ENCODE results near the gene FANCF.

FANCF gene

GRCh38 chr11:22597062-22597461, 28.6 kb downstream of the FANCF start:
- H3K79me2 ChIP-seq (ENCODE audit: control insufficient read depth, low read length), result no peaks in the 10 kb centered on the region
- H3K4me3 ChIP-seq (ENCODE audit: low read length), result no peak overlapping the region
- H3K9me2 ChIP-seq (replicated peaks; ENCODE audit: control insufficient read depth, low read length), result no peaks in the 10 kb centered on the region
- no peaks in the 10 kb centered on the region for H3K27me3 ChIP-seq (ENCODE audit: control insufficient read depth, low read length)
- no peaks in the 10 kb centered on the region for H3F3A ChIP-seq (ENCODE audit: control insufficient read depth, insufficient read depth)
- no peak overlapping the region for H3K4me2 ChIP-seq (ENCODE audit: low read length)
- H3K36me3 ChIP-seq (ENCODE audit: control insufficient read depth, low read length), result no peaks in the 10 kb centered on the region
- TF ChIP-seq CTCF (IDR thresholded peaks at IDR 0.05; ENCODE audit: low read depth, low read length, poor library complexity, severe bottlenecking) (no peak), EZH2phosphoT487 (IDR thresholded peaks at IDR 0.05; ENCODE audit: borderline replicate concordance, low read length) (no peak)
- H4K20me1 ChIP-seq (ENCODE audit: control insufficient read depth, insufficient read depth, low read depth, low read length), result no peaks in the 10 kb centered on the region
- H3K27ac ChIP-seq (ENCODE audit: low read depth, low read length), result no peak overlapping the region
- H3K9me3 ChIP-seq (ENCODE audit: control insufficient read depth, insufficient read depth, low read length), result no peaks in the 10 kb centered on the region
- no peaks in the 10 kb centered on the region for H3K4me1 ChIP-seq (ENCODE audit: control insufficient read depth, low read length)

- H3K36me3 ChIP-seq (ENCODE audit: control insufficient read depth, low read length), result no peaks in the 10 kb centered on the region
- H3K4me1 ChIP-seq (ENCODE audit: control insufficient read depth, low read length), result no peaks in the 10 kb centered on the region
- no peak overlapping the region for H3K27ac ChIP-seq (ENCODE audit: low read depth, low read length)
- H3K79me2 ChIP-seq (ENCODE audit: control insufficient read depth, low read length), result no peaks in the 10 kb centered on the region
- no peaks in the 10 kb centered on the region for H4K20me1 ChIP-seq (ENCODE audit: control insufficient read depth, insufficient read depth, low read depth, low read length)
- H3K9me3 ChIP-seq (ENCODE audit: control insufficient read depth, insufficient read depth, low read length), result no peaks in the 10 kb centered on the region
- H3K4me2 ChIP-seq (ENCODE audit: low read length), result no peak overlapping the region
- no peaks in the 10 kb centered on the region for H3F3A ChIP-seq (ENCODE audit: control insufficient read depth, insufficient read depth)
- H3K4me3 ChIP-seq (ENCODE audit: low read length), result no peak overlapping the region
- no peak for TF ChIP-seq CTCF (IDR thresholded peaks at IDR 0.05; ENCODE audit: low read depth, low read length, poor library complexity, severe bottlenecking)
- no peak for TF ChIP-seq EZH2phosphoT487 (IDR thresholded peaks at IDR 0.05; ENCODE audit: borderline replicate concordance, low read length)
- H3K27me3 ChIP-seq (ENCODE audit: control insufficient read depth, low read length), result no peaks in the 10 kb centered on the region
- no peaks in the 10 kb centered on the region for H3K9me2 ChIP-seq (replicated peaks; ENCODE audit: control insufficient read depth, low read length)
Observed at GRCh38 chr11:22584976-22585375, 40.6 kb downstream of the FANCF start.

- Histone ChIP-seq H3K4me2 (ENCODE audit: low read length) (no peak overlapping the region), H3K27me3 (ENCODE audit: control insufficient read depth, low read length) (no peaks in the 10 kb centered on the region), H3F3A (ENCODE audit: control insufficient read depth, insufficient read depth) (no peaks in the 10 kb centered on the region), H3K36me3 (ENCODE audit: control insufficient read depth, low read length) (no peaks in the 10 kb centered on the region), H4K20me1 (ENCODE audit: control insufficient read depth, insufficient read depth, low read depth, low read length) (no peaks in the 10 kb centered on the region), H3K79me2 (ENCODE audit: control insufficient read depth, low read length) (no peaks in the 10 kb centered on the region), H3K4me1 (ENCODE audit: control insufficient read depth, low read length) (no peaks in the 10 kb centered on the region), H3K4me3 (ENCODE audit: low read length) (no peak overlapping the region), H3K27ac (ENCODE audit: low read depth, low read length) (no peak overlapping the region), H3K9me2 (replicated peaks; ENCODE audit: control insufficient read depth, low read length) (no peaks in the 10 kb centered on the region), H3K9me3 (ENCODE audit: control insufficient read depth, insufficient read depth, low read length) (no peaks in the 10 kb centered on the region)
- TF ChIP-seq EZH2phosphoT487 (IDR thresholded peaks at IDR 0.05; ENCODE audit: borderline replicate concordance, low read length), result no peak
- TF ChIP-seq CTCF (IDR thresholded peaks at IDR 0.05; ENCODE audit: low read depth, low read length, poor library complexity, severe bottlenecking), result no peak
Observed at GRCh38 chr11:22583963-22584492, 41.6 kb downstream of the FANCF start.

GRCh38 chr11:22582151-22582410, 43.5 kb downstream of the FANCF start:
- H3K4me2 ChIP-seq (ENCODE audit: low read length), result no peak overlapping the region
- no peaks in the 10 kb centered on the region for H3K9me2 ChIP-seq (replicated peaks; ENCODE audit: control insufficient read depth, low read length)
- no peaks in the 10 kb centered on the region for H3F3A ChIP-seq (ENCODE audit: control insufficient read depth, insufficient read depth)
- no peak overlapping the region for H3K4me3 ChIP-seq (ENCODE audit: low read length)
- TF ChIP-seq CTCF (IDR thresholded peaks at IDR 0.05; ENCODE audit: low read depth, low read length, poor library complexity, severe bottlenecking) (no peak), EZH2phosphoT487 (IDR thresholded peaks at IDR 0.05; ENCODE audit: borderline replicate concordance, low read length) (no peak)
- no peaks in the 10 kb centered on the region for H3K79me2 ChIP-seq (ENCODE audit: control insufficient read depth, low read length)
- no peaks in the 10 kb centered on the region for H4K20me1 ChIP-seq (ENCODE audit: control insufficient read depth, insufficient read depth, low read depth, low read length)
- no peak overlapping the region for H3K27ac ChIP-seq (ENCODE audit: low read depth, low read length)
- no peaks in the 10 kb centered on the region for H3K4me1 ChIP-seq (ENCODE audit: control insufficient read depth, low read length)
- H3K9me3 ChIP-seq (ENCODE audit: control insufficient read depth, insufficient read depth, low read length), result no peaks in the 10 kb centered on the region
- no peaks in the 10 kb centered on the region for H3K27me3 ChIP-seq (ENCODE audit: control insufficient read depth, low read length)
- no peaks in the 10 kb centered on the region for H3K36me3 ChIP-seq (ENCODE audit: control insufficient read depth, low read length)

Data from DOHH2 (cell line).